ENCODE data around the gene PODNL1.
"Not testable (repeated sequence)": the region's sequence is repeated elsewhere in the genome, so short reads cannot be mapped to it uniquely, and the experiment has no call there.

Gene PODNL1

GRCh38 chr19:13973479-13973878, 35.3 kb upstream of the PODNL1 start:
- DNase-seq, result not testable (repeated sequence)

GRCh38 chr19:13972368-13973155, 34.3 kb upstream of the PODNL1 start:
- DNase-seq, result no peak

- DNase-seq, result not testable (repeated sequence)
These were observed 33.7 kb upstream of the PODNL1 start for GRCh38 chr19:13971868-13972267.

- no peak for DNase-seq
These were observed 31.7 kb upstream of the PODNL1 start for GRCh38 chr19:13969897-13970296.

- DNase-seq, result no peak
These were observed 30.8 kb upstream of the PODNL1 start for GRCh38 chr19:13968999-13969398.

- no peak for DNase-seq
These were observed 30.2 kb upstream of the PODNL1 start for GRCh38 chr19:13968383-13968935.

GRCh38 chr19:13967206-13967605, 29.0 kb upstream of the PODNL1 start:
- not testable (repeated sequence) for DNase-seq

- DNase-seq, result no peak
These were observed 28.5 kb upstream of the PODNL1 start for GRCh38 chr19:13966684-13967128.

GRCh38 chr19:13965926-13966683, 27.9 kb upstream of the PODNL1 start:
- DNase-seq, result no peak

GRCh38 chr19:13965377-13965896, 27.2 kb upstream of the PODNL1 start:
- no peak for DNase-seq

GRCh38 chr19:13964776-13965175, 26.6 kb upstream of the PODNL1 start:
- DNase-seq, result no peak

GRCh38 chr19:13963603-13964105, 25.4 kb upstream of the PODNL1 start:
- no peak for DNase-seq

GRCh38 chr19:13962699-13963602, 24.7 kb upstream of the PODNL1 start:
- no peak for DNase-seq

GRCh38 chr19:13961826-13962698, 23.8 kb upstream of the PODNL1 start:
- DNase-seq, result no peak

GRCh38 chr19:13960863-13961784, 22.9 kb upstream of the PODNL1 start:
- DNase-seq, result no peak

- no peak for DNase-seq
These were observed 22.0 kb upstream of the PODNL1 start for GRCh38 chr19:13959962-13960862.

GRCh38 chr19:13959141-13959961, 21.1 kb upstream of the PODNL1 start:
- no peak for DNase-seq

GRCh38 chr19:13958043-13958442, 19.8 kb upstream of the PODNL1 start:
- DNase-seq, result no peak

Data from T-helper 9 cell (primary cell).